Uterus (tissue), 4 donors: ENCODE results near the gene VAMP8. TPM values are rescaled to one million over a fixed set of nuclear protein-coding genes. Genes with fewer than 3 reads are reported as not detected.

Experiments
- DNase-seq, 2 donors: peaks; one replicate each; pipeline ENCODE4 v3.0.0-alpha.2; 2019 to 2020
- H3K27ac ChIP-seq, 2 donors: fragments of 200-600 bp; sonication (generic); 1 replicate in 1 of 2; 2 replicates in 1 of 2; pipeline ENCODE4 v1.5.1; 2016 to 2018
- H3K27me3 ChIP-seq, 2 donors: fragments of 200-600 bp; sonication (generic); one replicate each; pipeline ENCODE4 v1.5.1; 2018 to 2019; ENCODE audit warnings: control low read depth in 1 of 2
- H3K36me3 ChIP-seq, 2 donors: fragments of 200-600 bp; sonication (generic); one replicate each; pipeline ENCODE4 v1.5.1; 2019; ENCODE audit warnings: control low read depth in 1 of 2
- H3K4me1 ChIP-seq, 2 donors: fragments of 200-600 bp; sonication (generic); one replicate each; pipeline ENCODE4 v1.5.1; 2018 to 2019; ENCODE audit warnings: control low read depth in 1 of 2
- H3K4me3 ChIP-seq, 2 donors: fragments of 200-600 bp; sonication (generic); 1 replicate in 1 of 2; 2 replicates in 1 of 2; pipeline ENCODE4 v1.5.1; 2018 to 2019; ENCODE audit warnings: mild to moderate bottlenecking in 1 of 2
- H3K9me3 ChIP-seq, 2 donors: fragments of 200-600 bp; sonication (generic); one replicate each; pipeline ENCODE4 v1.5.1; 2019; ENCODE audit warnings: control low read depth in 1 of 2
- CTCF ChIP-seq, 4 experiments: fragments of 200-600 bp in 2 of 4; fragments of 450-650 bp in 2 of 4; sonication (generic) in 2 of 4; IDR thresholded peaks; one replicate each; pipeline ENCODE4 v1.5.1; 2016 to 2019; ENCODE audit warnings: antibody characterized with exemption in 4 of 4, mild to moderate bottlenecking in 2 of 4, moderate library complexity in 1 of 4
- POLR2A ChIP-seq, 2 donors: fragments of 450-650 bp; IDR thresholded peaks; one replicate each; pipeline ENCODE4 v1.6.1; 2016; ENCODE audit warnings: antibody characterized with exemption in 2 of 2, mild to moderate bottlenecking in 1 of 2, moderate library complexity in 1 of 2
- intact Hi-C: fragments of 100-400 bp; cut with DNase I; formaldehyde crosslinking; loops from one replicate; pipeline ENCODE4 v1.15.1; 2023; ENCODE audit warnings: low total_unique reads
- total RNA-seq, 4 donors: library from RNA; depleted of rRNA in 3 of 4; stranded (reverse); fragments of >200 nt in 3 of 4; gene quantifications; one replicate each; pipeline versions ENCODE4 v1.1.0 to v1.2.4, GENCODE V29; 2014 to 2023
- donor health status: DM: yes; HTN: yes; CAD: no.

The VAMP8 gene
- total RNA-seq, 4 donors from 2014 or later = 1.3 to 12.3 (median 5.2) TPM; not detected in 1

GRCh38 chr2:85594715-85595300, 17.4 kb downstream of the VAMP8 start:
- peaks cover 3 to 18% of the 10 kb centered on the region in 2 donors for H3K4me1 ChIP-seq

GRCh38 chr2:85595301-85596025, 18.1 kb downstream of the VAMP8 start, which contains the start of gene RNF181:
Gene RNF181, plus strand, starts transcription at chr2:85595745. Its CDS starts 19 bp downstream, at chr2:85595764.
- no peaks in the 10 kb centered on the region for H3K36me3 ChIP-seq
- peak; percentile 94 to 98 for DNase-seq
- no peaks in the 10 kb centered on the region for H3K27me3 ChIP-seq
- TF ChIP-seq POLR2A (IDR thresholded peaks at IDR 0.05) (peak; percentile 69 to 86), CTCF (IDR thresholded peaks at IDR 0.05) (no peak)
- H3K4me1 ChIP-seq = peaks cover 3 to 18% of the 10 kb centered on the region in 2 donors
- no peaks in the 10 kb centered on the region for H3K9me3 ChIP-seq
- peak within 1 kb of the TSS; percentile 58 to 90 for H3K4me3 ChIP-seq
- peak within 1 kb of the TSS; percentile 86 to 92 for H3K27ac ChIP-seq
- intact Hi-C loops = no loop called here

More at GRCh38 chr2:85594715-85595300, 17.4 kb downstream of the VAMP8 start:
- TF ChIP-seq POLR2A (IDR thresholded peaks at IDR 0.05) = no peak
- no peak for TF ChIP-seq CTCF (IDR thresholded peaks at IDR 0.05)
- Histone ChIP-seq H3K27ac (peak overlapping the region; percentile 86 to 92), H3K36me3 (no peaks in the 10 kb centered on the region), H3K4me3 (peak overlapping the region; percentile 58 to 90), H3K9me3 (no peaks in the 10 kb centered on the region), H3K27me3 (no peaks in the 10 kb centered on the region)
- intact Hi-C loops = no loop called here
- no peak for DNase-seq

- Histone ChIP-seq H3K27me3 (no peaks in the 10 kb centered on the region), H3K36me3 (no peaks in the 10 kb centered on the region), H3K9me3 (no peaks in the 10 kb centered on the region), H3K4me1 (peaks cover 3 to 14% of the 10 kb centered on the region in 2 donors), H3K27ac (peak overlapping the region; percentile 86 to 92), H3K4me3 (peak overlapping the region; percentile 58 to 90)
- intact Hi-C loops = no loop called here
- TF ChIP-seq POLR2A (IDR thresholded peaks at IDR 0.05) (no peak), CTCF (IDR thresholded peaks at IDR 0.05) (no peak)
- no peak for DNase-seq
Measured at GRCh38 chr2:85596026-85596333, 18.6 kb downstream of the VAMP8 start.

GRCh38 chr2:85596486-85597143, 19.2 kb downstream of the VAMP8 start:
- Histone ChIP-seq H3K27me3 (no peaks in the 10 kb centered on the region), H3K9me3 (no peaks in the 10 kb centered on the region), H3K4me3 (peak overlapping the region; percentile 58 to 90), H3K27ac (peak overlapping the region; percentile 86 to 92), H3K4me1 (peaks cover 3 to 12% of the 10 kb centered on the region in 2 donors), H3K36me3 (no peaks in the 10 kb centered on the region)
- DNase-seq = no peak
- intact Hi-C loops = no loop called here
- TF ChIP-seq CTCF (IDR thresholded peaks at IDR 0.05) = no peak
- no peak for TF ChIP-seq POLR2A (IDR thresholded peaks at IDR 0.05)

- H3K36me3 ChIP-seq = no peaks in the 10 kb centered on the region
- TF ChIP-seq POLR2A (IDR thresholded peaks at IDR 0.05) = no peak
- no peak for TF ChIP-seq CTCF (IDR thresholded peaks at IDR 0.05)
- no peaks in the 10 kb centered on the region for H3K27me3 ChIP-seq
- peaks cover 3 to 10% of the 10 kb centered on the region in 2 donors for H3K4me1 ChIP-seq
- no peak overlapping the region for H3K27ac ChIP-seq
- H3K9me3 ChIP-seq = no peaks in the 10 kb centered on the region
- DNase-seq = no peak
- intact Hi-C loops = no loop called here
- H3K4me3 ChIP-seq = no peak overlapping the region
Measured at GRCh38 chr2:85597241-85597640, 19.9 kb downstream of the VAMP8 start.
